CD4-positive, alpha-beta T cell treated with Interleukin-2 at 100 ng/mL for 4 hours (primary cell): ENCODE measurements around the gene UQCC2.

ENCODE experiments used
- DNase-seq: peaks from one replicate; pipeline ENCODE4 v3.0.0-alpha.2; 2020; ENCODE audit warnings: low spot score

UQCC2 gene

GRCh38 chr6:33705955-33706725 lies 5.4 kb downstream of the UQCC2 start:
- no peak for DNase-seq

GRCh38 chr6:33705268-33705885 lies 6.1 kb downstream of the UQCC2 start:
- no peak for DNase-seq

GRCh38 chr6:33704215-33705066 lies 7.1 kb downstream of the UQCC2 start:
- DNase-seq: no peak

- peak; percentile 41 for DNase-seq
Measured at GRCh38 chr6:33702345-33702977, 9.0 kb downstream of the UQCC2 start.

GRCh38 chr6:33700391-33701050 lies 11.0 kb downstream of the UQCC2 start:
- peak; percentile 70 for DNase-seq

GRCh38 chr6:33699739-33700138 lies 11.8 kb downstream of the UQCC2 start:
- DNase-seq: no peak

- DNase-seq: no peak
Measured at GRCh38 chr6:33699131-33699530, 12.4 kb downstream of the UQCC2 start.

GRCh38 chr6:33698494-33698893 lies 13.0 kb downstream of the UQCC2 start:
- no peak for DNase-seq

- DNase-seq: no peak
Measured at GRCh38 chr6:33697845-33698244, 13.7 kb downstream of the UQCC2 start.

GRCh38 chr6:33696548-33697518 lies 14.7 kb downstream of the UQCC2 start:
- peak; percentile 41 for DNase-seq

GRCh38 chr6:33696076-33696475 lies 15.4 kb downstream of the UQCC2 start:
- no peak for DNase-seq

- no peak for DNase-seq
Measured at GRCh38 chr6:33695451-33695887, 16.0 kb downstream of the UQCC2 start.

GRCh38 chr6:33694977-33695376 lies 16.5 kb downstream of the UQCC2 start:
- DNase-seq: no peak

GRCh38 chr6:33694401-33694931 lies 17.0 kb downstream of the UQCC2 start:
- peak; percentile 69 for DNase-seq

GRCh38 chr6:33693186-33694105 lies 18.1 kb downstream of the UQCC2 start:
- DNase-seq: no peak

GRCh38 chr6:33692760-33693158 lies 18.7 kb downstream of the UQCC2 start:
- peak; percentile 61 for DNase-seq

GRCh38 chr6:33692078-33692759 lies 19.3 kb downstream of the UQCC2 start:
- DNase-seq: no peak

GRCh38 chr6:33691456-33692077 lies 19.9 kb downstream of the UQCC2 start:
- DNase-seq: no peak
